Measurements from ENCODE around the gene EPHA1.

The EPHA1 gene

DNA sequence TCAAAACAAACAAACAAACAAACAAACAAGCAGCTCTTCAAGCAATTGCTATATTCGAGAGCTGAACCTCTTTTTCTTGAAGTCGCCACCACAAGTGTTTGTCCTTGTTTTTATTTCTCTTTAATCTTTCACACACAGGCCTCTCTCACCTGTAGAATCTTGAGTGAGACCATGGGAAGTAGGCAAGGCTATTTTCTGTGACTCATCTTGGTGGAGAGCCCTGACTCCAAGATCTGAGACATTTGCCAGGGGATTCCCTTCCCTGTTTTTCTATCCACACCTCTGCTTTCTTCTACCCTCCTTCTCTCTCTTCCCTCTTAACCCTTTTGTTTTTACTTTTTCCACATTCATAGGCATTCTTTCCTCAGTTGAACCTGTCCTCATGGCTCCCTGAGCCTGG is 26.6 kb upstream of the EPHA1 start:
- Histone ChIP-seq H3K4me3 (ENCODE audit: low read length, poor library complexity, severe bottlenecking) (no peak overlapping the region), H3K36me3 (ENCODE audit: insufficient read depth, low read length) (no peaks in the 10 kb centered on the region), H3K27me3 (ENCODE audit: insufficient read depth, low read length, poor library complexity, severe bottlenecking) (no peaks in the 10 kb centered on the region), H3K9ac (ENCODE audit: low read depth, low read length, poor library complexity, severe bottlenecking) (no peak overlapping the region), H3K4me1 (ENCODE audit: insufficient read depth, low read length, poor library complexity, severe bottlenecking) (peaks cover 11% of the 10 kb centered on the region), H3F3A (ENCODE audit: low read depth) (no peaks in the 10 kb centered on the region), H3K4me2 (ENCODE audit: low read depth, low read length, poor library complexity, severe bottlenecking) (no peak overlapping the region), H3K79me2 (ENCODE audit: insufficient read depth, low read length) (no peaks in the 10 kb centered on the region), H3K9me3 (ENCODE audit: insufficient read depth, low read depth, low read length) (no peaks in the 10 kb centered on the region), H4K20me1 (ENCODE audit: insufficient read depth, low read length, poor library complexity, severe bottlenecking) (no peaks in the 10 kb centered on the region), H3K9me2 (replicated peaks; ENCODE audit: low read depth, low read length) (no peaks in the 10 kb centered on the region), H2AFZ (ENCODE audit: low read length) (no peak overlapping the region)
- TF ChIP-seq, protein P1, sequence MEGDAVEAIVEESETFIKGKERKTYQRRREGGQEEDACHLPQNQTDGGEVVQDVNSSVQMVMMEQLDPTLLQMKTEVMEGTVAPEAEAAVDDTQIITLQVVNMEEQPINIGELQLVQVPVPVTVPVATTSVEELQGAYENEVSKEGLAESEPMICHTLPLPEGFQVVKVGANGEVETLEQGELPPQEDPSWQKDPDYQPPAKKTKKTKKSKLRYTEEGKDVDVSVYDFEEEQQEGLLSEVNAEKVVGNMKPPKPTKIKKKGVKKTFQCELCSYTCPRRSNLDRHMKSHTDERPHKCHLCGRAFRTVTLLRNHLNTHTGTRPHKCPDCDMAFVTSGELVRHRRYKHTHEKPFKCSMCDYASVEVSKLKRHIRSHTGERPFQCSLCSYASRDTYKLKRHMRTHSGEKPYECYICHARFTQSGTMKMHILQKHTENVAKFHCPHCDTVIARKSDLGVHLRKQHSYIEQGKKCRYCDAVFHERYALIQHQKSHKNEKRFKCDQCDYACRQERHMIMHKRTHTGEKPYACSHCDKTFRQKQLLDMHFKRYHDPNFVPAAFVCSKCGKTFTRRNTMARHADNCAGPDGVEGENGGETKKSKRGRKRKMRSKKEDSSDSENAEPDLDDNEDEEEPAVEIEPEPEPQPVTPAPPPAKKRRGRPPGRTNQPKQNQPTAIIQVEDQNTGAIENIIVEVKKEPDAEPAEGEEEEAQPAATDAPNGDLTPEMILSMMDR (conservative IDR thresholded peaks at IDR 0.05; ENCODE audit: low read length): no peak
- TF ChIP-seq EZH2phosphoT487 (IDR thresholded peaks at IDR 0.05; ENCODE audit: borderline replicate concordance): no peak

DNA sequence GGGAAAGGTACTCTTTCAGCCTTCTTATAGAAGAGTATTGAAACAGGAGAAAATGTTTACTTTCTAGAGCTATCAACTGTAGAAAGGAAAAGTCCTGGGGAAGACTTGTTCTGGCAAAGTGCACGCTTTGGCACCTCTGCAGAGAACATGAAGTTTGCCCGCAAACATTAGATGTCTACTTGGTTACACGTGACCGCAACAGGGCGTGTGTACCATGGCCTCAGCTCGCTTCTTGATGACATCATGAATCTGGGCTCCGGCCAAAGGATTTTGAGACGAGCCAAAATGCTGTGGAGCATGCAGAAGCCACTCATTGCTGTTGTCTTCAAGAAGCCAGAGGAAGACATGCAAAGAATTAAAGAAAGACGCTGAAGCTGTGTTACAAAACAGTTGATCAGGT is 26.0 kb upstream of the EPHA1 start:
- no peaks in the 10 kb centered on the region for H3F3A ChIP-seq (ENCODE audit: low read depth)
- H3K27me3 ChIP-seq (ENCODE audit: insufficient read depth, low read length, poor library complexity, severe bottlenecking): no peaks in the 10 kb centered on the region
- no peaks in the 10 kb centered on the region for H3K9me2 ChIP-seq (replicated peaks; ENCODE audit: low read depth, low read length)
- H3K9ac ChIP-seq (ENCODE audit: low read depth, low read length, poor library complexity, severe bottlenecking): no peak overlapping the region
- H3K4me3 ChIP-seq (ENCODE audit: low read length, poor library complexity, severe bottlenecking): no peak overlapping the region
- H4K20me1 ChIP-seq (ENCODE audit: insufficient read depth, low read length, poor library complexity, severe bottlenecking): no peaks in the 10 kb centered on the region
- TF ChIP-seq EZH2phosphoT487 (IDR thresholded peaks at IDR 0.05; ENCODE audit: borderline replicate concordance): no peak
- TF ChIP-seq, protein P1 (conservative IDR thresholded peaks at IDR 0.05; ENCODE audit: low read length): no peak
- no peak overlapping the region for H3K4me2 ChIP-seq (ENCODE audit: low read depth, low read length, poor library complexity, severe bottlenecking)
- H3K9me3 ChIP-seq (ENCODE audit: insufficient read depth, low read depth, low read length): no peaks in the 10 kb centered on the region
- peaks cover 11% of the 10 kb centered on the region for H3K4me1 ChIP-seq (ENCODE audit: insufficient read depth, low read length, poor library complexity, severe bottlenecking)
- no peaks in the 10 kb centered on the region for H3K79me2 ChIP-seq (ENCODE audit: insufficient read depth, low read length)
- H2AFZ ChIP-seq (ENCODE audit: low read length): no peak overlapping the region
- H3K36me3 ChIP-seq (ENCODE audit: insufficient read depth, low read length): no peaks in the 10 kb centered on the region

DNA sequence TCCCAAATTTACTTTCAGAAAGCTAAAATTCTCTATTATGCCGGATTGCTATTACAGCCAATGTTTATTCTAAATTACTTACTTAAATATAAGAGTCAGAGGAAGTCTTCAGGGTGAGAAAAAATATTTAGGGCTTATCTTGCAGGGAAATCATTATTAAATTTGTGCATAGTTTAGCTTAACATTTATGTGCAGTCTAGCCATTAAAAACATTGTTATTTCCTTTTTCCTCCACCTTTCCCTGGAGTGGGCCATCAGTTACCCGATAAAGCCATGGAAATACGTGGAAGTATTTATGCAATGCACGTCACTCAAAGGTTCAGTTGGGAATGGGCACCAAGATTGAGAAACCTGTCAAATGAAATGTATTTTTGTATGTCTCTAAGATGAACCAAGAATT is 25.1 kb upstream of the EPHA1 start:
- Histone ChIP-seq H2AFZ (ENCODE audit: low read length) (no peak overlapping the region), H4K20me1 (ENCODE audit: insufficient read depth, low read length, poor library complexity, severe bottlenecking) (no peaks in the 10 kb centered on the region), H3K79me2 (ENCODE audit: insufficient read depth, low read length) (no peaks in the 10 kb centered on the region), H3K9me2 (replicated peaks; ENCODE audit: low read depth, low read length) (no peaks in the 10 kb centered on the region), H3K9me3 (ENCODE audit: insufficient read depth, low read depth, low read length) (no peaks in the 10 kb centered on the region), H3K9ac (ENCODE audit: low read depth, low read length, poor library complexity, severe bottlenecking) (no peak overlapping the region), H3K4me2 (ENCODE audit: low read depth, low read length, poor library complexity, severe bottlenecking) (no peak overlapping the region), H3K36me3 (ENCODE audit: insufficient read depth, low read length) (no peaks in the 10 kb centered on the region), H3K4me3 (ENCODE audit: low read length, poor library complexity, severe bottlenecking) (no peak overlapping the region), H3K4me1 (ENCODE audit: insufficient read depth, low read length, poor library complexity, severe bottlenecking) (peaks cover 11% of the 10 kb centered on the region), H3F3A (ENCODE audit: low read depth) (no peaks in the 10 kb centered on the region), H3K27me3 (ENCODE audit: insufficient read depth, low read length, poor library complexity, severe bottlenecking) (no peaks in the 10 kb centered on the region)
- no peak for TF ChIP-seq EZH2phosphoT487 (IDR thresholded peaks at IDR 0.05; ENCODE audit: borderline replicate concordance)
- TF ChIP-seq, protein P1 (conservative IDR thresholded peaks at IDR 0.05; ENCODE audit: low read length): no peak
